Left renal pelvis (tissue), 4 donors: Measurements from ENCODE around the gene EBF3. TPM values are rescaled to one million over a fixed set of nuclear protein-coding genes. Genes with fewer than 3 reads are reported as not detected.

ENCODE experiments used
- DNase-seq, 4 donors: peaks; one replicate each; pipeline ENCODE4 v3.0.0-alpha.2; 2013; ENCODE audit warnings: low read depth in 4 of 4, low spot score in 3 of 4
- polyA plus RNA-seq, 4 donors: library from polyadenylated mRNA; unstranded; fragments of 120-200 nt; gene quantifications; one replicate each; pipeline ENCODE4 v1.2.1, GENCODE V29; 2013; ENCODE audit not compliant: insufficient read length in 4 of 4

The EBF3 gene
- 10 to 100 TPM in 1 of 4 donors, 1 to 10 TPM in 3; 1.8 to 47.4 (median 3.6) TPM for polyA plus RNA-seq

GRCh38 chr10:129963641-129964501 lies at the start of gene EBF3:
Gene EBF3 (minus strand): TSS chr10:129964274. CDS start chr10:129963768, 506 bp downstream.
- DNase-seq, result no peak

GRCh38 chr10:130013335-130014262 lies 49.5 kb upstream of the EBF3 start:
- no peak for DNase-seq

GRCh38 chr10:130012129-130012528 lies 48.1 kb upstream of the EBF3 start:
- DNase-seq, result no peak

GRCh38 chr10:130010653-130011052 lies 46.6 kb upstream of the EBF3 start:
- no peak for DNase-seq

- DNase-seq, result no peak
Measured at GRCh38 chr10:130009228-130009627, 45.2 kb upstream of the EBF3 start.

GRCh38 chr10:130003787-130004613 lies 39.9 kb upstream of the EBF3 start:
- DNase-seq, result no peak

- DNase-seq, result no peak
Measured at GRCh38 chr10:130003166-130003565, 39.1 kb upstream of the EBF3 start.

- DNase-seq, result no peak
Measured at GRCh38 chr10:130002606-130003005, 38.5 kb upstream of the EBF3 start.

- DNase-seq, result no peak
Measured at GRCh38 chr10:130000918-130001317, 36.8 kb upstream of the EBF3 start.

- no peak for DNase-seq
Measured at GRCh38 chr10:129999140-129999539, 35.1 kb upstream of the EBF3 start.

GRCh38 chr10:129993621-129994020 lies 29.5 kb upstream of the EBF3 start:
- no peak for DNase-seq

GRCh38 chr10:129992356-129992755 lies 28.3 kb upstream of the EBF3 start:
- DNase-seq, result no peak

- DNase-seq, result no peak
Measured at GRCh38 chr10:129982825-129983224, 18.8 kb upstream of the EBF3 start.

- no peak for DNase-seq
Measured at GRCh38 chr10:129978980-129979379, 14.9 kb upstream of the EBF3 start.

GRCh38 chr10:129978322-129978721 lies 14.2 kb upstream of the EBF3 start:
- DNase-seq, result no peak

- no peak for DNase-seq
Measured at GRCh38 chr10:129977794-129978193, 13.7 kb upstream of the EBF3 start.

GRCh38 chr10:129973674-129974059 lies 9.6 kb upstream of the EBF3 start:
- DNase-seq, result no peak

- no peak for DNase-seq
Measured at GRCh38 chr10:129972966-129973673, 9.0 kb upstream of the EBF3 start.

GRCh38 chr10:129972145-129972965 lies 8.3 kb upstream of the EBF3 start:
- no peak for DNase-seq
